Measurements from ENCODE around the gene STX8. TPM values are rescaled to one million over a fixed set of nuclear protein-coding genes. Genes with fewer than 3 reads are reported as not detected.

Gene STX8
- total RNA-seq, 4 donors from 2014 or later: 22.0 to 67.3 (median 46.5) TPM

GRCh38 chr17:9269350-9270035 is 306.1 kb downstream of the STX8 start:
- Histone ChIP-seq H3K4me3 (no peak overlapping the region), H3K4me1 (no peaks in the 10 kb centered on the region), H3K36me3 (no peaks in the 10 kb centered on the region), H3K27me3 (no peaks in the 10 kb centered on the region), H3K9me3 (no peaks in the 10 kb centered on the region), H3K27ac (no peak overlapping the region)
- DNase-seq: no peak
- intact Hi-C loops (cut with DNase I; ENCODE audit: low total_unique reads): no loop called here
- no peak for TF ChIP-seq CTCF (IDR thresholded peaks at IDR 0.05)
- no peak for TF ChIP-seq POLR2A (IDR thresholded peaks at IDR 0.05)

GRCh38 chr17:9268546-9268945 is 307.1 kb downstream of the STX8 start:
- TF ChIP-seq CTCF (IDR thresholded peaks at IDR 0.05): no peak
- Histone ChIP-seq H3K4me3 (no peak overlapping the region), H3K27ac (no peak overlapping the region), H3K9me3 (no peaks in the 10 kb centered on the region), H3K4me1 (no peaks in the 10 kb centered on the region), H3K36me3 (no peaks in the 10 kb centered on the region), H3K27me3 (no peaks in the 10 kb centered on the region)
- intact Hi-C loops (cut with DNase I; ENCODE audit: low total_unique reads): no loop called here
- no peak for DNase-seq

GRCh38 chr17:9266697-9267117 is 308.9 kb downstream of the STX8 start:
- no peak for DNase-seq
- no peak overlapping the region for H3K27ac ChIP-seq
- no peaks in the 10 kb centered on the region for H3K27me3 ChIP-seq
- no peak overlapping the region for H3K4me3 ChIP-seq
- no peak for TF ChIP-seq POLR2A (IDR thresholded peaks at IDR 0.05)
- TF ChIP-seq CTCF (IDR thresholded peaks at IDR 0.05): no peak
- intact Hi-C loops (cut with DNase I; ENCODE audit: low total_unique reads): no loop called here
- no peaks in the 10 kb centered on the region for H3K36me3 ChIP-seq
- H3K9me3 ChIP-seq: no peaks in the 10 kb centered on the region
- H3K4me1 ChIP-seq: no peaks in the 10 kb centered on the region

GRCh38 chr17:9266031-9266680 is 309.5 kb downstream of the STX8 start:
- Histone ChIP-seq H3K36me3 (no peaks in the 10 kb centered on the region), H3K27me3 (no peaks in the 10 kb centered on the region), H3K4me3 (no peak overlapping the region), H3K4me1 (no peaks in the 10 kb centered on the region), H3K27ac (no peak overlapping the region), H3K9me3 (no peaks in the 10 kb centered on the region)
- TF ChIP-seq POLR2A (IDR thresholded peaks at IDR 0.05) (no peak), CTCF (IDR thresholded peaks at IDR 0.05) (no peak)
- intact Hi-C loops (cut with DNase I; ENCODE audit: low total_unique reads): no loop called here
- DNase-seq: no peak
